ENCODE results near the gene SCFD2. TPM values are rescaled to one million over a fixed set of nuclear protein-coding genes. Genes with fewer than 3 reads are reported as not detected.
A peak's percentile ranks its signal among the peaks of the same experiment; 100 is the strongest.

SCFD2 gene
- total and polyA plus RNA-seq, 2 donors (not counting 3 experiments of a cell fraction or from before 2014, with no cell fraction given), result 12.3 to 22.8 TPM

DNA sequence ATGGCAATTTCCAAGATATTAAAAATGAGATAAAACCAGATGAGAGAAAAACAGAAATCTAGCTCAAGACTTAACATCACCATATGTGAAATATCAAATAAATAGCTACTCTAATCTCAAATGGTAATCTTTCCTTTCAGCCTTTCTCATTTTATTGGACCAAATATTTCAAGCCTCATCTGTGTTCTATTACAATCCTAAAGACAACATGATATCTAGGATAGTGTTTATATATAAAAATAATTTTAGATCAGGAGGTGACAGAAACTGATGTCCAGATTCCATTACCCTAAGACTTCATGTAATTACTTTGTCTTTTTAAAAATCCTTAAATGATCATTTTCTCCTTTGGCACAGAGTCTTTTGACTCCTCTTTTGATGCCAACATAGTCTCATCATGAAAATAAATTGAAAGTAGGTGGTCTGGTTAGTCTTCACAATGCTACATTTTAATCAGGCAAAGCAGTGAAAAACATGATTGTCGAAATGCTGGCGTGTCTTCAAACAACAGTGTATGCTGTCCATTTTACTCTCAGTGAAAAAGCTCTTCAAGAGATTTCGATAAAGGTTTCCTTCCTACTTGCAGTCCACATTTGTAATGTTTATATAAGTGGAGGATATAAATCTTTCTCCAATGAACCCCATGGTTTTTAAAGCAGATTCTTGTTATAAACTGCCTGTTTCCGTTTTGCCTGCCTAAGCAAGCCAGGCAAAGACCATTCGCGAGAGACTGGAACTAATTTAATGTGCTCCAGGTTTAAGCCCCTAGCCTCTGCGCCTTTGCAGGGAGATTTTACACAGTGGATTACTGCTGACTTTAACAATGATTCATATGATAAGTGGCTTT is 169.8 kb downstream of the SCFD2 start:
- Histone ChIP-seq H3K9me1 (replicated peaks; ENCODE audit: control insufficient read depth, extremely low read depth, insufficient read depth, low read length) (no peaks in the 10 kb centered on the region), H3K4me2 (ENCODE audit: insufficient read depth, low read length) (no peak overlapping the region), H3K9me3 (replicated peaks; ENCODE audit: control insufficient read depth, insufficient read depth, low read length) (no peaks in the 10 kb centered on the region), H3K9ac (replicated peaks; ENCODE audit: extremely low read depth, insufficient read depth, low read length) (no peak overlapping the region), H3K4me1 (ENCODE audit: control insufficient read depth, extremely low read depth, insufficient read depth, low read length) (no peaks in the 10 kb centered on the region), H3K27ac (ENCODE audit: insufficient read depth, low read depth, low read length) (no peak overlapping the region), H3K36me3 (ENCODE audit: control insufficient read depth in 2 of 2, extremely low read depth in 1 of 2, insufficient read depth in 2 of 2, low read length in 2 of 2) (no peaks in the 10 kb centered on the region), H2AFZ (ENCODE audit: low read depth, low read length) (no peak overlapping the region), H4K20me1 (replicated peaks; ENCODE audit: control insufficient read depth, extremely low read depth, insufficient read depth, low read length) (no peaks in the 10 kb centered on the region), H3K79me2 (ENCODE audit: control insufficient read depth, insufficient read depth, low read length) (no peaks in the 10 kb centered on the region), H3K27me3 (ENCODE audit: control insufficient read depth in 2 of 2, insufficient read depth in 2 of 2, low read length in 2 of 2) (no peaks in the 10 kb centered on the region), H3K4me3 (replicated peaks in 1 of 3; ENCODE audit: insufficient read depth in 1 of 3, low read depth in 1 of 3, low read length in 3 of 3) (no peak overlapping the region)
- TF ChIP-seq GATA2 (IDR thresholded peaks at IDR 0.05; ENCODE audit: insufficient read depth, insufficient read length, low read depth, low read length) (no peak), FOS (IDR thresholded peaks at IDR 0.05; ENCODE audit: borderline replicate concordance, insufficient read depth, low read length) (no peak), JUN (IDR thresholded peaks at IDR 0.05; ENCODE audit: borderline replicate concordance, insufficient read depth, insufficient read length, low read depth) (no peak), MYC (IDR thresholded peaks at IDR 0.05; ENCODE audit: low read depth, low read length) (no peak)
- FAIRE-seq (no peak), DNase-seq (ENCODE audit: low read depth, low spot score) (peak; percentile 53)
- ChIA-PET POLR2A (no interaction called here), CTCF (interaction anchor here (0.8 to 7.3 kb wide), 4 partner anchors 10 to 1037 kb away, joined by 3 to 128 read pairs (median 12); no protein-coding TSS in a partner anchor)
- dilution Hi-C loops (cut with MboI; ENCODE audit: extremely low pct_ligation_motif_present, low sequenced_read_pairs), result no loop called here
- intact Hi-C loops (cut with micrococcal nuclease), result loop anchor here (2.0 to 10.0 kb wide), 8 partner anchors 183 to 781 kb away; no protein-coding TSS in a partner anchor
- BruUV-seq (replicated peaks), result no TSS peak

DNA sequence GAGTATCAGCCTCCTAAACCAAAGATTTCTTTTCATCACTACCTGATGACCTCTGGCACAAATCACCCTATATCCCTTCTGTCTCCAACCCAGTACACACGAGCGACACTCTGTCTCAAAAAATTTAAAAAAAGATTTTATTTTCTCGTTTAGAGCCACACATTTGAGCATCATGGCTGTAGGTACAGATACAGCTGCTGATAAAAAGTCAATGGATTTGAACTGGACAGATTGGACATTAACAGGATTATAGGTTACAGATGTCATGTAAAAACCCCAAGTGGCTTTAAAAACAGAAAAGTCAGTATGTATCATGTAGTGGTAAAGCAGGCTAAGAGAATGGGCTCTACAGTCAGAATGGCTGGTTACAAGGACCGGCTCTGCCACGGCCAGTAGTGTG is 171.1 kb downstream of the SCFD2 start:
- intact Hi-C loops (cut with micrococcal nuclease) (loop anchor here (5.0 to 10.0 kb wide), 3 partner anchors 240 to 783 kb away; no protein-coding TSS in a partner anchor), dilution Hi-C loops (cut with MboI; ENCODE audit: extremely low pct_ligation_motif_present, low sequenced_read_pairs) (no loop called here)
- no peak overlapping the region for H3K27ac ChIP-seq (ENCODE audit: insufficient read depth, low read depth, low read length)
- H4K20me1 ChIP-seq (replicated peaks; ENCODE audit: control insufficient read depth, extremely low read depth, insufficient read depth, low read length), result no peaks in the 10 kb centered on the region
- no peak overlapping the region for H2AFZ ChIP-seq (ENCODE audit: low read depth, low read length)
- no peaks in the 10 kb centered on the region for H3K27me3 ChIP-seq (ENCODE audit: control insufficient read depth in 2 of 2, insufficient read depth in 2 of 2, low read length in 2 of 2)
- no peaks in the 10 kb centered on the region for H3K9me3 ChIP-seq (replicated peaks; ENCODE audit: control insufficient read depth, insufficient read depth, low read length)
- FAIRE-seq (no peak), DNase-seq (ENCODE audit: low read depth, low spot score) (no peak)
- TF ChIP-seq, protein P1, sequence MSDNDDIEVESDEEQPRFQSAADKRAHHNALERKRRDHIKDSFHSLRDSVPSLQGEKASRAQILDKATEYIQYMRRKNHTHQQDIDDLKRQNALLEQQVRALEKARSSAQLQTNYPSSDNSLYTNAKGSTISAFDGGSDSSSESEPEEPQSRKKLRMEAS (IDR thresholded peaks at IDR 0.05; ENCODE audit: insufficient read depth, insufficient read length), result no peak
- TF ChIP-seq EZH2 (IDR thresholded peaks at IDR 0.05; ENCODE audit: borderline replicate concordance, low read depth, low read length, severe bottlenecking), result no peak
- no peak for TF ChIP-seq MYC (IDR thresholded peaks at IDR 0.05; ENCODE audit: low read depth, low read length)
- no peak for TF ChIP-seq FOS (IDR thresholded peaks at IDR 0.05; ENCODE audit: borderline replicate concordance, insufficient read depth, low read length)
- no peak for TF ChIP-seq GATA2 (IDR thresholded peaks at IDR 0.05; ENCODE audit: insufficient read depth, insufficient read length, low read depth, low read length)
- TF ChIP-seq, protein P2, sequence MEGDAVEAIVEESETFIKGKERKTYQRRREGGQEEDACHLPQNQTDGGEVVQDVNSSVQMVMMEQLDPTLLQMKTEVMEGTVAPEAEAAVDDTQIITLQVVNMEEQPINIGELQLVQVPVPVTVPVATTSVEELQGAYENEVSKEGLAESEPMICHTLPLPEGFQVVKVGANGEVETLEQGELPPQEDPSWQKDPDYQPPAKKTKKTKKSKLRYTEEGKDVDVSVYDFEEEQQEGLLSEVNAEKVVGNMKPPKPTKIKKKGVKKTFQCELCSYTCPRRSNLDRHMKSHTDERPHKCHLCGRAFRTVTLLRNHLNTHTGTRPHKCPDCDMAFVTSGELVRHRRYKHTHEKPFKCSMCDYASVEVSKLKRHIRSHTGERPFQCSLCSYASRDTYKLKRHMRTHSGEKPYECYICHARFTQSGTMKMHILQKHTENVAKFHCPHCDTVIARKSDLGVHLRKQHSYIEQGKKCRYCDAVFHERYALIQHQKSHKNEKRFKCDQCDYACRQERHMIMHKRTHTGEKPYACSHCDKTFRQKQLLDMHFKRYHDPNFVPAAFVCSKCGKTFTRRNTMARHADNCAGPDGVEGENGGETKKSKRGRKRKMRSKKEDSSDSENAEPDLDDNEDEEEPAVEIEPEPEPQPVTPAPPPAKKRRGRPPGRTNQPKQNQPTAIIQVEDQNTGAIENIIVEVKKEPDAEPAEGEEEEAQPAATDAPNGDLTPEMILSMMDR (IDR thresholded peaks at IDR 0.05; ENCODE audit: extremely low read depth in 1 of 2, insufficient read depth in 1 of 2, low read depth in 1 of 2, low read length in 2 of 2), result no peak
- no peak for TF ChIP-seq POLR2AphosphoS5 (IDR thresholded peaks at IDR 0.05; ENCODE audit: insufficient read depth, low read depth, low read length)
- TF ChIP-seq JUN (IDR thresholded peaks at IDR 0.05; ENCODE audit: borderline replicate concordance, insufficient read depth, insufficient read length, low read depth), result no peak
- TF ChIP-seq POLR2A (IDR thresholded peaks at IDR 0.05; ENCODE audit: low read depth, low read length), result no peak
- no peak overlapping the region for H3K4me2 ChIP-seq (ENCODE audit: insufficient read depth, low read length)
- no peaks in the 10 kb centered on the region for H3K79me2 ChIP-seq (ENCODE audit: control insufficient read depth, insufficient read depth, low read length)
- ChIA-PET CTCF (interaction anchor here (3.1 to 7.3 kb wide), 2 partner anchors 179 to 1039 kb away, joined by 20 to 128 read pairs; no protein-coding TSS in a partner anchor), POLR2A (no interaction called here)
- no peaks in the 10 kb centered on the region for H3K9me1 ChIP-seq (replicated peaks; ENCODE audit: control insufficient read depth, extremely low read depth, insufficient read depth, low read length)
- H3K9ac ChIP-seq (replicated peaks; ENCODE audit: extremely low read depth, insufficient read depth, low read length), result no peak overlapping the region
- no peak overlapping the region for H3K4me3 ChIP-seq (replicated peaks in 1 of 3; ENCODE audit: insufficient read depth in 1 of 3, low read depth in 1 of 3, low read length in 3 of 3)
- no TSS peak for BruUV-seq (replicated peaks)
- H3K36me3 ChIP-seq (ENCODE audit: control insufficient read depth in 2 of 2, extremely low read depth in 1 of 2, insufficient read depth in 2 of 2, low read length in 2 of 2), result no peaks in the 10 kb centered on the region
- H3K4me1 ChIP-seq (ENCODE audit: control insufficient read depth, extremely low read depth, insufficient read depth, low read length), result no peaks in the 10 kb centered on the region
